ENCODE data around the gene PCSK2. TPM values are rescaled to one million over a fixed set of nuclear protein-coding genes. Genes with fewer than 3 reads are reported as not detected.

Gene PCSK2
- total RNA-seq, 1 donor from 2014 or later, result 11.5 TPM

DNA sequence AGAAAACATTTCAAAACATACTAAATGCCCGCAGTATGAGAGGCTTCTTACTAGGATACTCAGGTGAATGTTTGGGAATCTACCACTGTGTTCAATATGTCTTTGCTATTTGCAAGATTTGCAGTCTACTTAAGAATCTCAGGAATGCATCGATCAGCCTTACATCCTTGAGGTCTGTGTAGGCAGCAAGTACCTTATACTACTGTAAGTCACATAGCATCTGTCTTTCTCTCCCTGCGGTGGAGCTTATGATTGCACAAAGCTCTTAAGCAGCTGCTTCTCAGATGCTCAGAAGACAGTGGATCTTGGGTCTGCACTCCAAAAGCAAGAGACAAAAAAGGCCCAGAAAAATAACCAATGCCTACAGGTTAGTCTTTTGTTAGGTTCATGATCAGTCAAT, 21.4 kb downstream of the PCSK2 start:
- Mint-ChIP-seq H3K4me3 (ENCODE audit: low read depth) (no peak overlapping the region), H3K27me3 (peaks cover 25% of the 10 kb centered on the region), H3K27ac (no peak overlapping the region), H3K9me3 (ENCODE audit: low read depth) (no peaks in the 10 kb centered on the region), H3K36me3 (ENCODE audit: insufficient read depth) (no peaks in the 10 kb centered on the region), H3K4me1 (ENCODE audit: low read depth) (no peaks in the 10 kb centered on the region)
- no peak for TF ChIP-seq CTCF (IDR thresholded peaks at IDR 0.05; ENCODE audit: unreplicated experiment)
- no peak for DNase-seq (ENCODE audit: low spot score, unreplicated experiment)

DNA sequence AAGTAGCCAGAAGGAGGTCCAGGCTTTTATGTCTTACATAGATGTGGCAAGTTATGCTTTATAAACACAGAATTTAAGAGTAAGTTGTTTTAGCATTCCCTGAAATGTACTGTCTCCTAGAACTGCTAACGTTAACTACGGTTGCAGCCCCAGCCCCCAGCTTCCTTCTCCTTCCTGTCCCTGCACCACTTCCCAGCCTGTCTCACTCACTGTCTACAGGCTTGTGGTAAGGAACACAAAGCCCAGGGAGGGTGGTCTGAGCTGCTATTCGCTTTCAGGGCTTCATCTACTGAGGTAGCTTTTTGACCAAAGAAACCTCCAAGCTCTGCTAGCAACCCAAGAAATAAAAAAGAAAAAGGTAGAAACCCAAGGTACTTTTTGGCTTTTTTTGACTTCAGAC, 35.9 kb downstream of the PCSK2 start:
- no peaks in the 10 kb centered on the region for H3K4me1 Mint-ChIP-seq (ENCODE audit: low read depth)
- DNase-seq (ENCODE audit: low spot score, unreplicated experiment), result no peak
- H3K27me3 Mint-ChIP-seq, result peaks cover 10% of the 10 kb centered on the region
- no peak for TF ChIP-seq CTCF (IDR thresholded peaks at IDR 0.05; ENCODE audit: unreplicated experiment)
- no peak overlapping the region for H3K27ac Mint-ChIP-seq
- no peaks in the 10 kb centered on the region for H3K36me3 Mint-ChIP-seq (ENCODE audit: insufficient read depth)
- no peak overlapping the region for H3K4me3 Mint-ChIP-seq (ENCODE audit: low read depth)
- H3K9me3 Mint-ChIP-seq (ENCODE audit: low read depth), result no peaks in the 10 kb centered on the region

- no peak overlapping the region for H3K4me3 Mint-ChIP-seq (ENCODE audit: low read depth)
- TF ChIP-seq CTCF (IDR thresholded peaks at IDR 0.05; ENCODE audit: unreplicated experiment), result no peak
- no peak overlapping the region for H3K27ac Mint-ChIP-seq
- H3K27me3 Mint-ChIP-seq, result peaks cover 11% of the 10 kb centered on the region
- DNase-seq (ENCODE audit: low spot score, unreplicated experiment), result no peak
- no peaks in the 10 kb centered on the region for H3K36me3 Mint-ChIP-seq (ENCODE audit: insufficient read depth)
- peaks cover under 1% of the 10 kb centered on the region for H3K9me3 Mint-ChIP-seq (ENCODE audit: low read depth)
- H3K4me1 Mint-ChIP-seq (ENCODE audit: low read depth), result no peaks in the 10 kb centered on the region
These were observed 46.9 kb downstream of the PCSK2 start for GRCh38 chr20:17273717-17274116.

DNA sequence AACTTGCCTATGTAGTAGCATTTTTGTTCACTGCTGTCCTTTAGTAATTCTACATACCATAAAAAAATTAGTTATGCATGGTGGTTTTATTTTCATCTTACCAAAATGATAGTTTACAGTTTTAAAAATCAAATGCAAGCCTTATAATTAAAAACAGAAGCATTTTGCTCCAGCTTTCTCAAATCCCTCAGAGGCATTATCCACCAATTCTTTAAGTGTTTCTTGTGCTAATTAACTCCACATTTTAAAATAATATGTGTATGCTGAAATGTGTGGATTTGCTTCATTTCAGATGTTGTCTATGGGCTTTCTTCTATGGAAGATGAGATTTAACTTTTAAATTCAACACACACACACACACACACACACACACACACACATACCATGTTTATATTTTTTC, 49.3 kb downstream of the PCSK2 start:
- Mint-ChIP-seq H3K36me3 (ENCODE audit: insufficient read depth) (no peaks in the 10 kb centered on the region), H3K4me3 (ENCODE audit: low read depth) (no peak overlapping the region), H3K4me1 (ENCODE audit: low read depth) (no peaks in the 10 kb centered on the region), H3K27ac (no peak overlapping the region), H3K9me3 (ENCODE audit: low read depth) (peaks cover 8% of the 10 kb centered on the region), H3K27me3 (peaks cover 8% of the 10 kb centered on the region)
- DNase-seq (ENCODE audit: low spot score, unreplicated experiment), result no peak
- no peak for TF ChIP-seq CTCF (IDR thresholded peaks at IDR 0.05; ENCODE audit: unreplicated experiment)

GRCh38 chr20:17281478-17281877, 54.6 kb downstream of the PCSK2 start:
- Mint-ChIP-seq H3K9me3 (ENCODE audit: low read depth) (peaks cover 8% of the 10 kb centered on the region), H3K36me3 (ENCODE audit: insufficient read depth) (no peaks in the 10 kb centered on the region), H3K4me3 (ENCODE audit: low read depth) (no peak overlapping the region), H3K27me3 (peaks cover 11% of the 10 kb centered on the region), H3K4me1 (ENCODE audit: low read depth) (no peaks in the 10 kb centered on the region), H3K27ac (no peak overlapping the region)
- peak; percentile 47 for TF ChIP-seq CTCF (IDR thresholded peaks at IDR 0.05; ENCODE audit: unreplicated experiment)
- DNase-seq (ENCODE audit: low spot score, unreplicated experiment), result no peak

Measured in progenitor cell of endocrine pancreas (in vitro differentiated cells).